Hepatocyte (in vitro differentiated cells): ENCODE measurements around the gene IL10RA.

Source experiments
- EZH2 ChIP-seq: fragments of 200-600 bp; sonication (generic); IDR thresholded peaks from 2 replicates; pipeline ENCODE4 v1.6.1; 2016; ENCODE audit warnings: antibody characterized with exemption, mild to moderate bottlenecking, borderline replicate concordance
- TF ChIP-seq, protein P1 (sequence below): fragments of 200-600 bp; sonication (generic); IDR thresholded peaks from 2 replicates; pipeline ENCODE4 v1.5.1; 2016; ENCODE audit warnings: antibody characterized with exemption, mild to moderate bottlenecking; ENCODE audit not compliant: poor library complexity

- TF ChIP-seq EZH2, result no peak
- TF ChIP-seq, protein P1, sequence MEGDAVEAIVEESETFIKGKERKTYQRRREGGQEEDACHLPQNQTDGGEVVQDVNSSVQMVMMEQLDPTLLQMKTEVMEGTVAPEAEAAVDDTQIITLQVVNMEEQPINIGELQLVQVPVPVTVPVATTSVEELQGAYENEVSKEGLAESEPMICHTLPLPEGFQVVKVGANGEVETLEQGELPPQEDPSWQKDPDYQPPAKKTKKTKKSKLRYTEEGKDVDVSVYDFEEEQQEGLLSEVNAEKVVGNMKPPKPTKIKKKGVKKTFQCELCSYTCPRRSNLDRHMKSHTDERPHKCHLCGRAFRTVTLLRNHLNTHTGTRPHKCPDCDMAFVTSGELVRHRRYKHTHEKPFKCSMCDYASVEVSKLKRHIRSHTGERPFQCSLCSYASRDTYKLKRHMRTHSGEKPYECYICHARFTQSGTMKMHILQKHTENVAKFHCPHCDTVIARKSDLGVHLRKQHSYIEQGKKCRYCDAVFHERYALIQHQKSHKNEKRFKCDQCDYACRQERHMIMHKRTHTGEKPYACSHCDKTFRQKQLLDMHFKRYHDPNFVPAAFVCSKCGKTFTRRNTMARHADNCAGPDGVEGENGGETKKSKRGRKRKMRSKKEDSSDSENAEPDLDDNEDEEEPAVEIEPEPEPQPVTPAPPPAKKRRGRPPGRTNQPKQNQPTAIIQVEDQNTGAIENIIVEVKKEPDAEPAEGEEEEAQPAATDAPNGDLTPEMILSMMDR, result no peak
Observed at GRCh38 chr11:118014022-118014421, 27.8 kb downstream of the IL10RA start.
